K562 (cell line): ENCODE data around the gene FAM227B. TPM values are rescaled to one million over a fixed set of nuclear protein-coding genes. Genes with fewer than 3 reads are reported as not detected.

ENCODE experiments used
- ATAC-seq: fragments of 200-7000 bp; cut with Tn5 transposase; 3 replicates; pipeline ENCODE4 v1.9.1; 2020; ENCODE audit warnings: moderate library complexity
- BruUV-seq: library from RNA; stranded (reverse); fragments of 400-500 nt; replicated peaks from 2 replicates; lab custom pipeline; 2021; lab: Mats Ljungman, UMichigan
- CTCF ChIA-PET: fragments of 300-600 bp; formaldehyde crosslinking; extraction: SDS; loops from one replicate; lab custom pipeline; 2021; ENCODE audit warnings: low intra/inter-chr PET ratio; lab: Yijun Ruan, JAX
- POLR2A ChIA-PET: fragments of 300-600, 350-650 bp; sonication (Branson Sonifier 250); formaldehyde crosslinking; extraction: SDS; loops from one replicate; lab custom pipeline; 2021; ENCODE audit warnings: antibody characterized with exemption, inconsistent platforms; lab: Yijun Ruan, JAX
- DNase-seq, 4 experiments: peaks; one replicate each; pipeline versions ENCODE4 v3.0.0 to v3.0.0-alpha.2; 2011 to 2018; ENCODE audit warnings: low spot score in 3 of 4, mixed read lengths in 3 of 4; ENCODE audit errors: extremely low read depth in 1 of 4
- FAIRE-seq: peaks from 2 replicates; lab custom pipeline; 2011; peaks lifted over from hg19 to GRCh38; lab: Jason Lieb, UNC
- H2AFZ ChIP-seq: 2 replicates; pipeline ENCODE4 v1.6.0; 2011; ENCODE audit warnings: low read depth, low read length, control low read depth, inconsistent platforms
- H3K27ac ChIP-seq: fragments of 200-600 bp; 3 replicates; pipeline ENCODE4 v1.8.0; 2011; ENCODE audit warnings: low read depth, mild to moderate bottlenecking, control low read depth, inconsistent platforms, low read length, moderate library complexity, mixed read lengths; ENCODE audit errors: extremely low read depth
- H3K27me3 ChIP-seq, 2 experiments: fragments of 300-600 bp in 1 of 2; 2 replicates in 1 of 2; 3 replicates in 1 of 2; pipeline versions ENCODE4 v1.6.0 to v1.8.0; 2011; ENCODE audit warnings: inconsistent platforms in 2 of 2, low read length in 2 of 2, mild to moderate bottlenecking in 1 of 2, mixed read lengths in 1 of 2, moderate library complexity in 1 of 2; ENCODE audit not compliant: control insufficient read depth in 2 of 2, insufficient read depth in 2 of 2
- H3K36me3 ChIP-seq: fragments of 300-600 bp; 3 replicates; pipeline ENCODE4 v1.8.0; 2011; ENCODE audit warnings: mild to moderate bottlenecking, low read length, inconsistent platforms; ENCODE audit not compliant: control insufficient read depth, insufficient read depth
- H3K4me1 ChIP-seq, 2 experiments: fragments of 200-600 bp in 1 of 2; replicated peaks in 1 of 2; 2 replicates in 1 of 2; 3 replicates in 1 of 2; pipeline versions ENCODE4 v1.5.1 to v1.8.0; 2011; ENCODE audit warnings: inconsistent platforms in 2 of 2, low read length in 2 of 2, mild to moderate bottlenecking in 1 of 2, mixed read lengths in 1 of 2, moderate library complexity in 1 of 2; ENCODE audit not compliant: control insufficient read depth in 2 of 2, insufficient read depth in 2 of 2
- H3K4me2 ChIP-seq: 2 replicates; pipeline ENCODE4 v1.6.1; 2011; ENCODE audit warnings: low read length, control low read depth, inconsistent platforms, mixed read lengths; ENCODE audit not compliant: insufficient read depth
- H3K4me3 ChIP-seq: fragments of 200-600 bp; sonication (generic), shearing (Covaris generic); 2 replicates; pipeline ENCODE4 v1.5.1; 2016; ENCODE audit warnings: control low read depth, inconsistent platforms
- H3K79me2 ChIP-seq: fragments of 200-600 bp; 3 replicates; pipeline ENCODE4 v1.8.0; 2011; ENCODE audit warnings: low read length, inconsistent platforms; ENCODE audit not compliant: control insufficient read depth, insufficient read depth
- H3K9ac ChIP-seq, 2 experiments: 2 replicates each; pipeline versions ENCODE4 v1.6.0 to v1.6.1; 2011; ENCODE audit warnings: low read depth in 2 of 2, low read length in 2 of 2, control low read depth in 1 of 2, inconsistent platforms in 1 of 2, mild to moderate bottlenecking in 1 of 2, mixed read lengths in 1 of 2; ENCODE audit not compliant: insufficient read depth in 1 of 2
- H3K9me1 ChIP-seq: one replicate; pipeline ENCODE4 v1.6.0; 2011; ENCODE audit warnings: inconsistent platforms, mild to moderate bottlenecking, low read length, moderate library complexity; ENCODE audit not compliant: control insufficient read depth, insufficient read depth
- H3K9me3 ChIP-seq: replicated peaks from 2 replicates; pipeline ENCODE4 v1.5.1; 2011; ENCODE audit warnings: low read depth, low read length, inconsistent platforms; ENCODE audit not compliant: control insufficient read depth, insufficient read depth
- H4K20me1 ChIP-seq: replicated peaks from 2 replicates; pipeline ENCODE4 v1.6.1; 2011; ENCODE audit warnings: low read length, inconsistent platforms, mixed read lengths; ENCODE audit not compliant: control insufficient read depth, insufficient read depth
- ADNP ChIP-seq: fragments of 200-800 bp; sonication (Bioruptor generic); IDR thresholded peaks from 2 replicates; pipeline ENCODE4 v1.6.1; 2016; ENCODE audit warnings: missing genetic modification characterization, missing compliant biosample characterization
- ERF ChIP-seq: fragments of 450-650 bp; formaldehyde crosslinking; IDR thresholded peaks from 2 replicates; pipeline ENCODE4 v1.4.0; 2020; ENCODE audit warnings: mild to moderate bottlenecking, mixed read lengths
- GTF2F1 ChIP-seq: IDR thresholded peaks from 2 replicates; pipeline ENCODE4 v1.6.1; 2011; ENCODE audit warnings: low read depth, low read length, improper control_type of control experiment
- JUND ChIP-seq, 2 experiments: IDR thresholded peaks; 2 replicates in 1 of 2; 3 replicates in 1 of 2; pipeline ENCODE4 v1.6.1; 2011; ENCODE audit warnings: borderline replicate concordance in 2 of 2, low read depth in 2 of 2, low read length in 2 of 2, improper control_type of control experiment in 1 of 2, missing biosample characterization in 1 of 2, missing genetic modification characterization in 1 of 2, missing genetic modification reagents in 1 of 2
- MYC ChIP-seq, 2 experiments: fragments of 250-450 bp in 1 of 2; sonication (Bioruptor Pico) in 1 of 2; IDR thresholded peaks; 2 replicates each; pipeline versions ENCODE4 v1.5.1 to v1.6.1; 2012 to 2021; ENCODE audit warnings: low read depth in 2 of 2, borderline replicate concordance in 1 of 2, improper control_type of control experiment in 1 of 2, low read length in 1 of 2, mild to moderate bottlenecking in 1 of 2, moderate library complexity in 1 of 2
- NFRKB ChIP-seq: fragments of 450-650 bp; IDR thresholded peaks from 2 replicates; pipeline ENCODE4 v1.6.1; 2016; ENCODE audit warnings: low read depth
- PHB ChIP-seq: fragments of 250-450 bp; sonication (Bioruptor Pico); IDR thresholded peaks from 2 replicates; pipeline ENCODE4 v1.5.0; 2021
- POLR2AphosphoS5 ChIP-seq: IDR thresholded peaks from 2 replicates; pipeline ENCODE4 v1.6.1; 2011; ENCODE audit warnings: mild to moderate bottlenecking, low read depth, low read length, moderate library complexity; ENCODE audit not compliant: control insufficient read depth, insufficient read depth
- SAP30 ChIP-seq: fragments of 200-600 bp; sonication (generic); IDR thresholded peaks from 2 replicates; pipeline ENCODE4 v1.6.1; 2012; ENCODE audit warnings: borderline replicate concordance, low read depth, mild to moderate bottlenecking, moderate library complexity, low read length, control low read depth, inconsistent platforms; ENCODE audit not compliant: insufficient read depth, poor library complexity, severe bottlenecking
- SMAD2 ChIP-seq: fragments of 150-350 bp; IDR thresholded peaks from 2 replicates; pipeline ENCODE4 v1.6.1; 2014; ENCODE audit warnings: low read depth, mild to moderate bottlenecking, low read length
- TAF9B ChIP-seq: fragments of 450-650 bp; IDR thresholded peaks from 2 replicates; pipeline ENCODE4 v1.6.1; 2018; ENCODE audit warnings: mild to moderate bottlenecking; ENCODE audit not compliant: partially characterized antibody
- THAP7 ChIP-seq: fragments of 250-450 bp; sonication (Bioruptor Pico); IDR thresholded peaks from 2 replicates; pipeline ENCODE4 v1.5.0; 2021
- ZBTB12 ChIP-seq: fragments of 250-450 bp; sonication (Bioruptor Pico); IDR thresholded peaks from 2 replicates; pipeline ENCODE4 v1.4.0; 2020
- ZNF23 ChIP-seq: fragments of 250-450 bp; sonication (Bioruptor Pico); IDR thresholded peaks from 2 replicates; pipeline ENCODE4 v1.4.0; 2020; ENCODE audit warnings: mild to moderate bottlenecking
- ZNF311 ChIP-seq: fragments of 250-450 bp; sonication (Bioruptor Pico); IDR thresholded peaks from 2 replicates; pipeline ENCODE4 v1.4.0; 2020; ENCODE audit warnings: mild to moderate bottlenecking, moderate library complexity
- WGBS: fragments of 100-300 bp; shearing (Covaris generic); methylation state at CpG from one replicate; pipeline ENCODE4 v1.1.6; 2016; ENCODE audit warnings: low coverage, mixed read lengths; ENCODE audit not compliant: insufficient coverage; ENCODE audit errors: missing lambda C conversion rate; 5-methylcytosine and 5-hydroxymethylcytosine counted together
- in situ Hi-C: fragments of 300-500 bp; cut with MboI; formaldehyde crosslinking; loops from 4 replicates; pipeline ENCODE4 v1.15.0; 2018; ENCODE audit warnings: inconsistent platforms, mixed read lengths
- intact Hi-C: fragments of 100-400 bp; cut with micrococcal nuclease; formaldehyde crosslinking; loops from 2 replicates; pipeline ENCODE4 v1.14.2; 2022
- polyA plus RNA-seq, 8 experiments: library from polyadenylated mRNA; depleted of rRNA in 4 of 8; stranded (reverse) in 5 of 8; unstranded in 3 of 8; fragments of >200 nt; fragmentation: Nextera tagmentation in 2 of 8; fragmentation: Illumina TruSeq in 1 of 8; extraction: Ambion mirVana in 2 of 8; extraction: Trizol in 1 of 8; gene quantifications; 2 replicates each; pipeline versions ENCODE4 v1.2.1 to v1.2.3, GENCODE V29; 2011 to 2014; ENCODE audit warnings: inconsistent platforms in 1 of 8, missing spikeins in 1 of 8
- total RNA-seq, 7 experiments: library from RNA; depleted of rRNA in 6 of 7; stranded (reverse); fragments of >200 nt in 6 of 7; fragmentation: Illumina TruSeq in 2 of 7; extraction: Trizol in 2 of 7; gene quantifications; 2 replicates each; pipeline versions ENCODE4 v1.2.1 to v1.2.3, GENCODE V29; 2011 to 2021; ENCODE audit warnings: low replicate concordance in 1 of 7

The FAM227B gene
- total and polyA plus RNA-seq, 9 of the 15 experiments (the other 6 are each of a cell fraction or from before 2014, with no cell fraction given): 5.1 to 12.5 (median 11.2) TPM

GRCh38 chr15:49473031-49473430 lies 147.6 kb downstream of the FAM227B start:
- ATAC-seq (no peak), DNase-seq (no peak), FAIRE-seq (no peak)
- no TSS peak for BruUV-seq
- Histone ChIP-seq H3K4me3 (no peak overlapping the region), H3K4me1 (no peaks in the 10 kb centered on the region), H2AFZ (no peak overlapping the region), H3K36me3 (no peaks in the 10 kb centered on the region), H4K20me1 (no peaks in the 10 kb centered on the region), H3K27me3 (no peaks in the 10 kb centered on the region), H3K4me2 (no peak overlapping the region), H3K27ac (no peak overlapping the region), H3K9me3 (no peaks in the 10 kb centered on the region), H3K9ac (no peak overlapping the region), H3K9me1 (no peaks in the 10 kb centered on the region), H3K79me2 (no peaks in the 10 kb centered on the region)
- no peak for TF ChIP-seq ADNP (tag)
- no peak for TF ChIP-seq PHB (CRISPR knock-in tag)
- TF ChIP-seq NFRKB: no peak
- TF ChIP-seq MYC (IDR thresholded peaks at IDR 0.05; ENCODE audit: low read depth, low read length): no peak
- no peak for TF ChIP-seq MYC (CRISPR knock-in tag; IDR thresholded peaks at IDR 0.05; ENCODE audit: borderline replicate concordance, low read depth)
- TF ChIP-seq ZNF311 (CRISPR knock-in tag): no peak
- no peak for TF ChIP-seq ZNF23
- no peak for TF ChIP-seq ERF (CRISPR knock-in tag)
- no peak for TF ChIP-seq JUND (IDR thresholded peaks at IDR 0.05; ENCODE audit: borderline replicate concordance, low read depth, low read length)
- TF ChIP-seq JUND (tag; IDR thresholded peaks at IDR 0.05; ENCODE audit: borderline replicate concordance, low read depth, low read length): no peak
- no peak for TF ChIP-seq SMAD2
- TF ChIP-seq SAP30: no peak
- no peak for TF ChIP-seq GTF2F1
- no peak for TF ChIP-seq THAP7 (CRISPR knock-in tag)
- TF ChIP-seq TAF9B: no peak
- TF ChIP-seq POLR2AphosphoS5: no peak
- no peak for TF ChIP-seq ZBTB12
- intact Hi-C loops: no loop called here
- in situ Hi-C loops: no loop called here
- 6% methylated on average over 1 of the region's 1 CpG for WGBS
- POLR2A ChIA-PET: no interaction called here
- CTCF ChIA-PET: no interaction called here
